ENCODE measurements around the gene DOCK2.

DOCK2 gene

DNA sequence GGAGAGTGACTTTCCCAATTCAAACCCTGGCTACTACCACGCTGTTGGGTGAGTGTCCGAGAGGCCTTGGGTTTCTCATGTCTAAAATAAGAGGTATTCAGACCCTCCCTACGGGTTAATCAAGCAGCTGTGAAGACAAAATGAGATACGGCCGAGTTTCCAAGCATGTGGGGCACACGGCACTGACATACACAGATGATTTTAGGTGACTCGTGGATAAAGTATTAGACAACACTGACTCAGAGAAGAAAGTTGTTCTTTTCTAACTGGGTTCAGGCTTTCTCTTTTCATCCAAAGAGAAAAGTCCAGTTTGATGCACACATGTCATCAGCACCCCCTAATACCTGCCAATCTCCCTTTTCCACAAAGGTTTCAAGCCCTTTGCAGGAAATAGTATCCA lies 484.2 kb downstream of the DOCK2 start:
- DNase-seq (ENCODE audit: low read depth in 2 of 2): no peak

DNA sequence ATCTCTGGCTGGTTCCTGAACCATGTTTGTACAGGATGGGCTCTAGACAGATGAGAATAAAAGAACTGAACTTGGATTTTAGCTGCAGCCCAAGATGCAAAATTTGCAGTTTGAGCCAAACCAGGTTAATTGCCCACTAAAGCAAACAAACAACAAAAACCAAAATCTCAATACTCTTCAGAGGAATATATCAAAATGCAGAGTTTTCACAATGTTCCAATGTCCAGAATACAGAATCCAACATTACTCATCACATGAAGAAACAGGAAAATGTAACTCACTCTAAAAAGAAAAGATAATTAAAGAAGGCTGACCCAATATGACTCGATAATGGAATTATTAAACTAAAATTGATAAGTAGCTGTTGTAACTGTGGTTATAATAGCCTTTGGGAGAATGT lies 489.0 kb downstream of the DOCK2 start:
- no peak for DNase-seq (ENCODE audit: low read depth in 2 of 2)

DNA sequence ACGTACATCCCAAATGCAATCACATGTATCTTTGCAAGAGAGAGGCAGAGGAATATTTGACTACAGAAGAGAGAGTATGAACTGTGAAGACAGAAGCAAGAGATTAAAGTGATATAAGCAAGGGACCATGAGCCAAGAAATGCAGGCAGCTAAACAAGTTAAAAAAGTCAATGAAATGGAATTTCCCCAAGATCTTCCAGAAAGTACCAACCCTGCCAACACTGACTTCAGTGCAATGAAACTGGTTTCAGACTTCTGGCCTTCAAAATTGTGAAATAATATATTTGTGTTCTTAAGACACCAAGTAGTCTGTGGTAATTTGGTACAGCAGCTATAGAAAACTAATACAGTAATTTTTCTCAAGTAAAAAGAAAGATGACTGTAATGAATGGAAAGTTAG lies 489.6 kb downstream of the DOCK2 start:
- no peak for DNase-seq (ENCODE audit: low read depth in 2 of 2)

- DNase-seq (ENCODE audit: low read depth in 2 of 2): no peak
These were observed 494.2 kb downstream of the DOCK2 start for GRCh38 chr5:170131235-170131634.

GRCh38 chr5:170132269-170132975 lies 495.3 kb downstream of the DOCK2 start:
- no peak for DNase-seq (ENCODE audit: low read depth in 2 of 2)
